ENCODE results near the gene GSTM3. TPM values are rescaled to one million over a fixed set of nuclear protein-coding genes. Genes with fewer than 3 reads are reported as not detected.
A peak's percentile ranks its signal among the peaks of the same experiment; 100 is the strongest.

The GSTM3 gene
- total and polyA plus RNA-seq, 9 of the 15 experiments (the other 6 are each of a cell fraction or from before 2014, with no cell fraction given), result 3.9 to 24.5 (median 9.4) TPM

- TF ChIP-seq MTA3 (IDR thresholded peaks at IDR 0.05; ENCODE audit: borderline replicate concordance) (peak; percentile 41; the same call in 1 of the 2 replicates), GABPA (tag; conservative IDR thresholded peaks at IDR 0.05; ENCODE audit: low read depth) (no peak), BRD4 (IDR thresholded peaks at IDR 0.05) (no peak), SAFB (IDR thresholded peaks at IDR 0.05; ENCODE audit: borderline replicate concordance, low read depth, low read length) (no peak), DMBX1 (CRISPR knock-in tag; IDR thresholded peaks at IDR 0.05; ENCODE audit: borderline replicate concordance) (0 out of 2 replicates have a peak, but pooled peaks have one; percentile 59), DACH1 (IDR thresholded peaks at IDR 0.05; ENCODE audit: partially characterized antibody) (no peak), ATF3 (IDR thresholded peaks at IDR 0.05) (no peak), ATF3 (CRISPR knock-in tag; conservative IDR thresholded peaks at IDR 0.05) (peak; percentile 76; the same call in 1 of the 2 replicates), GATAD2B (IDR thresholded peaks at IDR 0.05; ENCODE audit: borderline replicate concordance) (no peak), ZZZ3 (IDR thresholded peaks at IDR 0.05) (no peak), ETV1 (tag; conservative IDR thresholded peaks at IDR 0.05; ENCODE audit: low read depth) (no peak), GTF2F1 (IDR thresholded peaks at IDR 0.05; ENCODE audit: low read depth, low read length) (no peak), ZFPM2 (CRISPR knock-in tag; IDR thresholded peaks at IDR 0.05) (no peak), THRAP3 (IDR thresholded peaks at IDR 0.05; ENCODE audit: borderline replicate concordance) (no peak)
- TF ChIP-seq, protein P1, sequence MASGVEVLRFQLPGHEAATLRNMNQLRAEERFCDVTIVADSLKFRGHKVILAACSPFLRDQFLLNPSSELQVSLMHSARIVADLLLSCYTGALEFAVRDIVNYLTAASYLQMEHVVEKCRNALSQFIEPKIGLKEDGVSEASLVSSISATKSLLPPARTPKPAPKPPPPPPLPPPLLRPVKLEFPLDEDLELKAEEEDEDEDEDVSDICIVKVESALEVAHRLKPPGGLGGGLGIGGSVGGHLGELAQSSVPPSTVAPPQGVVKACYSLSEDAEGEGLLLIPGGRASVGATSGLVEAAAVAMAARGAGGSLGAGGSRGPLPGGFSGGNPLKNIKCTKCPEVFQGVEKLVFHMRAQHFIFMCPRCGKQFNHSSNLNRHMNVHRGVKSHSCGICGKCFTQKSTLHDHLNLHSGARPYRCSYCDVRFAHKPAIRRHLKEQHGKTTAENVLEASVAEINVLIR (CRISPR knock-in tag; IDR thresholded peaks at IDR 0.05), result 0 out of 2 replicates have a peak, but pooled peaks have one; percentile 27
- TF ChIP-seq, protein P2, sequence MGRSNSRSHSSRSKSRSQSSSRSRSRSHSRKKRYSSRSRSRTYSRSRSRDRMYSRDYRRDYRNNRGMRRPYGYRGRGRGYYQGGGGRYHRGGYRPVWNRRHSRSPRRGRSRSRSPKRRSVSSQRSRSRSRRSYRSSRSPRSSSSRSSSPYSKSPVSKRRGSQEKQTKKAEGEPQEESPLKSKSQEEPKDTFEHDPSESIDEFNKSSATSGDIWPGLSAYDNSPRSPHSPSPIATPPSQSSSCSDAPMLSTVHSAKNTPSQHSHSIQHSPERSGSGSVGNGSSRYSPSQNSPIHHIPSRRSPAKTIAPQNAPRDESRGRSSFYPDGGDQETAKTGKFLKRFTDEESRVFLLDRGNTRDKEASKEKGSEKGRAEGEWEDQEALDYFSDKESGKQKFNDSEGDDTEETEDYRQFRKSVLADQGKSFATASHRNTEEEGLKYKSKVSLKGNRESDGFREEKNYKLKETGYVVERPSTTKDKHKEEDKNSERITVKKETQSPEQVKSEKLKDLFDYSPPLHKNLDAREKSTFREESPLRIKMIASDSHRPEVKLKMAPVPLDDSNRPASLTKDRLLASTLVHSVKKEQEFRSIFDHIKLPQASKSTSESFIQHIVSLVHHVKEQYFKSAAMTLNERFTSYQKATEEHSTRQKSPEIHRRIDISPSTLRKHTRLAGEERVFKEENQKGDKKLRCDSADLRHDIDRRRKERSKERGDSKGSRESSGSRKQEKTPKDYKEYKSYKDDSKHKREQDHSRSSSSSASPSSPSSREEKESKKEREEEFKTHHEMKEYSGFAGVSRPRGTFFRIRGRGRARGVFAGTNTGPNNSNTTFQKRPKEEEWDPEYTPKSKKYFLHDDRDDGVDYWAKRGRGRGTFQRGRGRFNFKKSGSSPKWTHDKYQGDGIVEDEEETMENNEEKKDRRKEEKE (IDR thresholded peaks at IDR 0.05; ENCODE audit: borderline replicate concordance in 1 of 2, control insufficient read depth in 1 of 2, low read depth in 2 of 2, low read length in 1 of 2), result no peak
- TF ChIP-seq, protein P3, sequence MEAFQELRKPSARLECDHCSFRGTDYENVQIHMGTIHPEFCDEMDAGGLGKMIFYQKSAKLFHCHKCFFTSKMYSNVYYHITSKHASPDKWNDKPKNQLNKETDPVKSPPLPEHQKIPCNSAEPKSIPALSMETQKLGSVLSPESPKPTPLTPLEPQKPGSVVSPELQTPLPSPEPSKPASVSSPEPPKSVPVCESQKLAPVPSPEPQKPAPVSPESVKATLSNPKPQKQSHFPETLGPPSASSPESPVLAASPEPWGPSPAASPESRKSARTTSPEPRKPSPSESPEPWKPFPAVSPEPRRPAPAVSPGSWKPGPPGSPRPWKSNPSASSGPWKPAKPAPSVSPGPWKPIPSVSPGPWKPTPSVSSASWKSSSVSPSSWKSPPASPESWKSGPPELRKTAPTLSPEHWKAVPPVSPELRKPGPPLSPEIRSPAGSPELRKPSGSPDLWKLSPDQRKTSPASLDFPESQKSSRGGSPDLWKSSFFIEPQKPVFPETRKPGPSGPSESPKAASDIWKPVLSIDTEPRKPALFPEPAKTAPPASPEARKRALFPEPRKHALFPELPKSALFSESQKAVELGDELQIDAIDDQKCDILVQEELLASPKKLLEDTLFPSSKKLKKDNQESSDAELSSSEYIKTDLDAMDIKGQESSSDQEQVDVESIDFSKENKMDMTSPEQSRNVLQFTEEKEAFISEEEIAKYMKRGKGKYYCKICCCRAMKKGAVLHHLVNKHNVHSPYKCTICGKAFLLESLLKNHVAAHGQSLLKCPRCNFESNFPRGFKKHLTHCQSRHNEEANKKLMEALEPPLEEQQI (IDR thresholded peaks at IDR 0.05), result no peak
- TF ChIP-seq, protein P4, sequence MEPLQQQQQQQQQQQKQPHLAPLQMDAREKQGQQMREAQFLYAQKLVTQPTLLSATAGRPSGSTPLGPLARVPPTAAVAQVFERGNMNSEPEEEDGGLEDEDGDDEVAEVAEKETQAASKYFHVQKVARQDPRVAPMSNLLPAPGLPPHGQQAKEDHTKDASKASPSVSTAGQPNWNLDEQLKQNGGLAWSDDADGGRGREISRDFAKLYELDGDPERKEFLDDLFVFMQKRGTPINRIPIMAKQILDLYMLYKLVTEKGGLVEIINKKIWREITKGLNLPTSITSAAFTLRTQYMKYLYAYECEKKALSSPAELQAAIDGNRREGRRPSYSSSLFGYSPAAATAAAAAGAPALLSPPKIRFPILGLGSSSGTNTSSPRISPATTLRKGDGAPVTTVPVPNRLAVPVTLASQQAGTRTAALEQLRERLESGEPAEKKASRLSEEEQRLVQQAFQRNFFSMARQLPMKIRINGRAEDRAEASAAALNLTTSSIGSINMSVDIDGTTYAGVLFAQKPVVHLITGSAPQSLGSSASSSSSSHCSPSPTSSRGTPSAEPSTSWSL (CRISPR knock-in tag; IDR thresholded peaks at IDR 0.05; ENCODE audit: borderline replicate concordance), result 0 out of 2 replicates have a peak, but pooled peaks have one; percentile 72
Observed at GRCh38 chr1:109773203-109773899, 32.5 kb upstream of the GSTM3 start (continued).
